GM18870 (cell line): Measurements from ENCODE around the gene UQCRQ.

ENCODE experiments used
- ATAC-seq: cut with Tn5 transposase; IDR thresholded peaks from one replicate; pipeline ENCODE4 v1.9.1; 2021; ENCODE audit warnings: moderate library complexity; ENCODE audit not compliant: unreplicated experiment

The UQCRQ gene

GRCh38 chr5:132867046-132867451 is 607 bp downstream of the UQCRQ start:
- peak; percentile 0 for ATAC-seq

GRCh38 chr5:132868754-132869153 is 2.3 kb downstream of the UQCRQ start:
- ATAC-seq, result no peak

- ATAC-seq, result no peak
Observed at GRCh38 chr5:132870801-132871200, 4.4 kb downstream of the UQCRQ start.

- ATAC-seq, result no peak
Observed at GRCh38 chr5:132871459-132872284, 5.2 kb downstream of the UQCRQ start.

- no peak for ATAC-seq
Observed at GRCh38 chr5:132872788-132873118, 6.3 kb downstream of the UQCRQ start.

- no peak for ATAC-seq
Observed at GRCh38 chr5:132873119-132873929, 6.9 kb downstream of the UQCRQ start, which contains the start of gene LEAP2. Gene LEAP2 (plus strand): TSS chr5:132873668. CDS start chr5:132873695, 27 bp downstream.

GRCh38 chr5:132873930-132874271 is 7.5 kb downstream of the UQCRQ start:
- no peak for ATAC-seq

- no peak for ATAC-seq
Observed at GRCh38 chr5:132876020-132876759, 9.7 kb downstream of the UQCRQ start.

- no peak for ATAC-seq
Observed at GRCh38 chr5:132877466-132877865, 11.0 kb downstream of the UQCRQ start.

GRCh38 chr5:132877938-132878337 is 11.5 kb downstream of the UQCRQ start:
- ATAC-seq, result no peak

- no peak for ATAC-seq
Observed at GRCh38 chr5:132883261-132883834, 16.9 kb downstream of the UQCRQ start.

GRCh38 chr5:132884548-132884947 is 18.1 kb downstream of the UQCRQ start:
- ATAC-seq, result no peak

- ATAC-seq, result no peak
Observed at GRCh38 chr5:132886064-132886823, 19.8 kb downstream of the UQCRQ start.

GRCh38 chr5:132887283-132887682 is 20.8 kb downstream of the UQCRQ start:
- ATAC-seq, result no peak

GRCh38 chr5:132889501-132889900 is 23.1 kb downstream of the UQCRQ start:
- no peak for ATAC-seq

GRCh38 chr5:132890817-132891216 is 24.4 kb downstream of the UQCRQ start:
- no peak for ATAC-seq

- ATAC-seq, result no peak
Observed at GRCh38 chr5:132895719-132896305, 29.4 kb downstream of the UQCRQ start.

GRCh38 chr5:132896685-132897084 is 30.2 kb downstream of the UQCRQ start:
- ATAC-seq, result no peak

- ATAC-seq, result no peak
Observed at GRCh38 chr5:132898094-132898493, 31.7 kb downstream of the UQCRQ start.

GRCh38 chr5:132901036-132901435 is 34.6 kb downstream of the UQCRQ start:
- no peak for ATAC-seq
